Esophagus muscularis mucosa (tissue), 4 donors: Measurements from ENCODE around the gene WNT5B.

Experiments used
- EP300 ChIP-seq: sonication (generic); formaldehyde crosslinking; IDR thresholded peaks from one replicate; pipeline ENCODE4 v1.6.1; 2017; ENCODE audit warnings: antibody characterized with exemption
- POLR2AphosphoS5 ChIP-seq, 2 donors: sonication (generic); formaldehyde crosslinking; IDR thresholded peaks; one replicate each; pipeline ENCODE4 v1.6.1; 2017; ENCODE audit warnings: antibody characterized with exemption in 2 of 2
- TF ChIP-seq, protein P1 (sequence below), 3 experiments: fragments of 200-600 bp in 2 of 3; fragments of 450-650 bp in 1 of 3; sonication (generic) in 2 of 3; IDR thresholded peaks; one replicate each; pipeline ENCODE4 v1.5.1; 2017 to 2019; ENCODE audit warnings: antibody characterized with exemption in 3 of 3, mild to moderate bottlenecking in 2 of 3, moderate library complexity in 1 of 3

DNA sequence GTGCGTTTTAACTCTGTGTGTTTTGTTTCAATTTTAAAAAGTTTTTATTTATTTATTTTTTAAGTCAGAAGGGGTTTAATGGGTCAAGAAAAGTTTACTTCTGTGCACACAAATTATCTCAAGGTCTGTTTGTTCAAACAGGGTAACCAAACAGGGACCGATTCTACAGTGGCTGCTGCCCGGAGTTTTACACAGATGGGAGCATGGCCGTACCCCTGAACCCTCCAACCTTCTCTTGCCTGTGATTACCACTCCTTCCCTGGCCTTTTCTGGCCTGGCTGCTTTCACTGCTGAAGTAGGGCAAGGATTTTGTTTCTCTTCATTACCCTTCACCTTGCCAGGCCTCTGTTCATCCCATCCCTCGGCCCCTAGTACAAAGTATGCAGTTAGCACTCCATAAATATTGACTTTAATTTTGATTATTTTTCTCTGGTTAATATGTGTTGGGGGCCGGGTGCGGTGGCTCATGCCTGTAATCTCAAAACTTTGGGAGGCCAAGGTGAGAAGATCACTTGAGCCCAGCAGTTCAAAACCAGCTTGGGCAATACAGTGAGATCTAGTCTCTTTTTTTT is 18.9 kb upstream of the WNT5B start:
- TF ChIP-seq EP300 (no peak), POLR2AphosphoS5 (IDR thresholded peaks at IDR 0.05) (no peak)
- TF ChIP-seq, protein P1, sequence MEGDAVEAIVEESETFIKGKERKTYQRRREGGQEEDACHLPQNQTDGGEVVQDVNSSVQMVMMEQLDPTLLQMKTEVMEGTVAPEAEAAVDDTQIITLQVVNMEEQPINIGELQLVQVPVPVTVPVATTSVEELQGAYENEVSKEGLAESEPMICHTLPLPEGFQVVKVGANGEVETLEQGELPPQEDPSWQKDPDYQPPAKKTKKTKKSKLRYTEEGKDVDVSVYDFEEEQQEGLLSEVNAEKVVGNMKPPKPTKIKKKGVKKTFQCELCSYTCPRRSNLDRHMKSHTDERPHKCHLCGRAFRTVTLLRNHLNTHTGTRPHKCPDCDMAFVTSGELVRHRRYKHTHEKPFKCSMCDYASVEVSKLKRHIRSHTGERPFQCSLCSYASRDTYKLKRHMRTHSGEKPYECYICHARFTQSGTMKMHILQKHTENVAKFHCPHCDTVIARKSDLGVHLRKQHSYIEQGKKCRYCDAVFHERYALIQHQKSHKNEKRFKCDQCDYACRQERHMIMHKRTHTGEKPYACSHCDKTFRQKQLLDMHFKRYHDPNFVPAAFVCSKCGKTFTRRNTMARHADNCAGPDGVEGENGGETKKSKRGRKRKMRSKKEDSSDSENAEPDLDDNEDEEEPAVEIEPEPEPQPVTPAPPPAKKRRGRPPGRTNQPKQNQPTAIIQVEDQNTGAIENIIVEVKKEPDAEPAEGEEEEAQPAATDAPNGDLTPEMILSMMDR (IDR thresholded peaks at IDR 0.05) = no peak
